ENCODE measurements around the gene PMP22.

PMP22 gene

DNA sequence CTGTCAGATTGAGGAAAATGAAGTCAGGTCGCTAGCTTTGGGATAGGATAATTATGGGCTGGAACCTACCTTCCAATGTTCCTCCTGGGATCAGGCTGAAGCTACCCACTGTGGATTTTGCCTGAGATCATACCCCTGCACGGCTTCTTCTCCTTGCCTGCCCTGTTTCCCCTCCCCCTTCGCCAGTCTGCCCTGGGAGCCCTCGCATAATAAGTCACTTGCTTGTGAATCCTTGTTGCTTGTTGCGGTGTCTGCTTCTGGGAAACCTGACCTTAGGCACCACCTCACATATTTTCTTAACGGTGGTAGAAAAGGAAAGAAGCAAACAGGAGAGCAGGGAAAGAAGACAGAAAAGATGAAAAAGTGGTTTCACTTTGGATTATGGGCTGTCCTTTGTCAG lies 13.3 kb upstream of the PMP22 start:
- DNase-seq (ENCODE audit: low spot score): no peak
- TF ChIP-seq, protein P1, sequence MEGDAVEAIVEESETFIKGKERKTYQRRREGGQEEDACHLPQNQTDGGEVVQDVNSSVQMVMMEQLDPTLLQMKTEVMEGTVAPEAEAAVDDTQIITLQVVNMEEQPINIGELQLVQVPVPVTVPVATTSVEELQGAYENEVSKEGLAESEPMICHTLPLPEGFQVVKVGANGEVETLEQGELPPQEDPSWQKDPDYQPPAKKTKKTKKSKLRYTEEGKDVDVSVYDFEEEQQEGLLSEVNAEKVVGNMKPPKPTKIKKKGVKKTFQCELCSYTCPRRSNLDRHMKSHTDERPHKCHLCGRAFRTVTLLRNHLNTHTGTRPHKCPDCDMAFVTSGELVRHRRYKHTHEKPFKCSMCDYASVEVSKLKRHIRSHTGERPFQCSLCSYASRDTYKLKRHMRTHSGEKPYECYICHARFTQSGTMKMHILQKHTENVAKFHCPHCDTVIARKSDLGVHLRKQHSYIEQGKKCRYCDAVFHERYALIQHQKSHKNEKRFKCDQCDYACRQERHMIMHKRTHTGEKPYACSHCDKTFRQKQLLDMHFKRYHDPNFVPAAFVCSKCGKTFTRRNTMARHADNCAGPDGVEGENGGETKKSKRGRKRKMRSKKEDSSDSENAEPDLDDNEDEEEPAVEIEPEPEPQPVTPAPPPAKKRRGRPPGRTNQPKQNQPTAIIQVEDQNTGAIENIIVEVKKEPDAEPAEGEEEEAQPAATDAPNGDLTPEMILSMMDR (IDR thresholded peaks at IDR 0.05; ENCODE audit: extremely low read depth, missing control alignments): no peak

DNA sequence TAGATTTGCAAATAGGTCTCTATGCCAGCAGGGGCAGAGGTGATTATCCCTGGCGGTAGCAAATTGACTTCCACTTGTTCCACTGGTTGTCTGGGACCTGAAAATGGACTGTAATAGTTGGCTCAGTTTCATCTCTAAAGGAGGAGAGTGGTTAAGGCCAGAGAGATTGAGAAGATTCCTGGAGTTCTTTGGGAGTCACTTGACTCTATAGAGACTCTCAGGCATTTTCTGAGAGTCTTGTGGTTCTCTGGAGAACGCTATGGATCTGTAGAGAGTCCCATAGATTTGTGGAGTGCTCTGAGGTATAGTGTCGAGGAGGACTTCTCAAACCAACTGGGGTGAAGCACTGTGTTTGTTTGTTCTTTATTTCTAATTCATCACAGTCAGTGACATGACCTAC lies 8.9 kb upstream of the PMP22 start:
- no peak for DNase-seq (ENCODE audit: low spot score)
- TF ChIP-seq, protein P1 (IDR thresholded peaks at IDR 0.05; ENCODE audit: extremely low read depth, missing control alignments): no peak

DNA sequence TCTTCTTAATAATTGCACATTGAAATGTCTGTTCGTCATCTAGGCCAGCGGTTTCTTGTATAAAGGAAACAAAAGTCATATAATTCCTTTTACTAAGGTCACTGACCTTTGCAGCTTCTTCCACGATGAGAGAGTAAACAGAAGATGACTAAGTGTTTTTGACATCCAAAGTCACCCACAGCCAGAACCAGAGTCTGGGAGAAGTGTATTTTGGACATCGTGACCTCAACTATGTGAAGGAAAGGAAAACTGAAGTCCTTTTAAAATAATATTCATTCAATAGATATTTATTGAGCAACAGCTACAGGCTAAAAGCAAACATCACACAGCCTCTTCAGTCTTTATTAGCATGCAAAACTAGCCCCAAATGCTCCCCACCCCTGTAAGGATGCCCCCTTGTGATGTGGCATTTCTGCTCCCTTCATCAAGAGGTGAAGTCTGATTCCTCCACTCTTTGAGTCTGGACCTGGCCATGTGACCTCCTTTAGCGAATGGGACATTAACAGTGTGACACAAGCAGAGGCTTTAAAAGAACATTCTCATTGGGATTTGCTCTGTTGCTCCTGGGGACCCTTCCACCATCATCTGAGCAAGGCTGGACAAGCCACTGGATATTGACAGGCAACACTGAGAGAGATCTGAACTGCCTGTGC lies 8.1 kb upstream of the PMP22 start:
- no peak for DNase-seq (ENCODE audit: low spot score)

DNA sequence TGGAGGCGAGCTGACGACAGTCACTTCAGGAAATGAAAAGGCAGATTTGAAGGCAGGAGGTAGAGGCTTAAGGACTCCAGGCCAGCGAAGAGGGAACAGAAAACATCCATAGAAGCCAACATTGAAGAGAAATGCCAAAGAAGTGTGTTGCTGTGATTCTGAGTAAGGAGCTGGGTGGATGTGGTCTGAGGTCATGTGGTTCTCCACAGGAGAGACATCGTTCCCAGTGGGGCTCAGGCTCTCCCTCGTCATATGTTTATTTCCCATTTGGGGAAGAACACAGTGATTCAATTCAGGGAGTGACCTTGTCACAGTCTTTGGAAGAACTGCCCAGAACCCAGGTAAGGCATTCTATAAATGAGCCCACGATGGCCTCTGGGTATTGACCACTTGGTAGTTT lies 6.6 kb upstream of the PMP22 start:
- DNase-seq (ENCODE audit: low spot score): no peak
- TF ChIP-seq, protein P1 (IDR thresholded peaks at IDR 0.05; ENCODE audit: extremely low read depth, missing control alignments): no peak

More for the DNA sequence above, 8.1 kb upstream of the PMP22 start:
- TF ChIP-seq, protein P1 (IDR thresholded peaks at IDR 0.05; ENCODE audit: extremely low read depth, missing control alignments): no peak

DNA sequence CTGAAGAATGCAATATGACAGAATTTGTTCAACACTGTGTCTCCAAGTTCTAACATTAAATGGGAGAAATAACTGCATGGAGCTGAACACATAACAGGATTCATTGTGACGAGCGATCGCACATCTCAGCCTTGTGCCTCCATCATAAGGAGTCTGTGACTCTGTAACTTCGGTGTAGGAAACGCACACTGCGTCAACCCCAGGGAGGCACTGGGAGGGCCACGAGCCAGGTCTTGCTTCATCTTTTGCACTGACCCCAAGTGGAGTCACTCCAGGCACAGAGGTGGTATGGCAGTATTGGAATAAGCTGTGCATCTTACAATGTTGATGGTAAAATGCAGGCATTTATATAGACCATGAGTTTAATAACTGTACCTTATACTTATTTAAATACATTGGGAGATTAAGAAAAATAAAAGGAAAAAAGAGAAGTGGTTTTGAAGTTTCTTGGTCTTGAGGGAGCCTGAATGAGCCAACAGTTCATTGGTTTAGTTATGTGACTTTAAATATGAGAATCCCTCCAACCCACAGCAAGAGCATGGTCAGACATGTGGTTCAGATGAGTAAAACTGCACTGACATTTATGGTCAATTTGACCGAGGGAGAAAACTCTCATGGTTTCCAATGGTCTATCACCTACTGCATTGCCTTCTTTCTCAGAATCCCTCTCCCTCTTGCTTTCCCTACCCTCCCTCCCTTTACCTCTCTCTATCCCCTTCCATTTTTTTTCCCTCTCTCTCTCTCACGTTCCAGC lies 5.7 kb upstream of the PMP22 start:
- TF ChIP-seq, protein P1 (IDR thresholded peaks at IDR 0.05; ENCODE audit: extremely low read depth, missing control alignments): no peak
- no peak for DNase-seq (ENCODE audit: low spot score)

DNA sequence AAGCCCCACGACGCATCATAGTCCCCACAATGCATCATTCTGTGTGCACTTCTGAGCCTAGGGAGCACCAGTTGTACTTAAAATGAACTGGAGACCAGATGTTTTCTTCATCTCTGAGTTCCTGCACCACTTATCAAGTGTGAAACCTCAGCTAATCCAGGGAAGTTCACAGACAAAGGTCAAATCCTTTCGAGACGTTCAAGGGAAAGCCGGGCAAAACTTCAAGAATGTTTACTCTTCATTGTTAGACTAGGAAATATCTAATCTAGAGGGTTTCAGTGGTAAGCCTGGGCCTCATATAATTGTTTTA lies 4.6 kb upstream of the PMP22 start:
- DNase-seq (ENCODE audit: low spot score): no peak
- TF ChIP-seq, protein P1 (IDR thresholded peaks at IDR 0.05; ENCODE audit: extremely low read depth, missing control alignments): no peak

DNA sequence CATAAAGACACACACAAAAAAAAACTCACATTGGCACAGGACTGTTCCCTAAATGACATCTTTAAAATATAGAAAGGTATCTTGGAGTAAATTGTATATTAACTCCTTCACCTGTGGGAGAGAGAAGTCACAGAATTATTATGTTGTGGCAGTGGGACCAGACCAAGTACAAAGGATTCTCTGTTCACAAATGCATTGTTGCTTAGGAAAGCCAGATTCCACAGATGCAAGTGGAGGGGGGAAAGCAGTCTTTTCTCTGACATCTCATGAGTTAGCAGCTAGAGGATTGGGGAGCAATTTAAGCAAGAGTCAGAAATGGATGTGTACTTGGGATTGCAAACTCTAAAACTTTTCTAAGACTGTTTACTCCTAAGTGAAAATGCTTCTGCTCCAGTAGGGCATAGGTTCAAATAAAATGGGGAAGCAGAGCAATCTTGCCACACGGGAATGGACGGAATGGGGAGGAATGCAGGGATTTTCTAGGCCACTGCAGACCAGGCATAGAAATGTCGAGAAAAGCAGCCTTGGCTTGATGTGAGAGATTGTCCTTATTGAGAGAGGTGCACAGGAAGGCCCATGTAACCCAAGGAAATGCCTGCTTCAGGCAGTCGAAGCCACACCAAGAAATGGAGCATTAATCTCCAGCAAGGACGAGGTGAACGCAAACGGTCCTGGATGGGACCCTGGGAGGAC lies 4.1 kb upstream of the PMP22 start:
- TF ChIP-seq, protein P1 (IDR thresholded peaks at IDR 0.05; ENCODE audit: extremely low read depth, missing control alignments): no peak
- no peak for DNase-seq (ENCODE audit: low spot score)
